ENCODE results near the gene RAE1. TPM values are rescaled to one million over a fixed set of nuclear protein-coding genes. Genes with fewer than 3 reads are reported as not detected.

The RAE1 gene
- total and polyA plus RNA-seq, 2 experiments from 2014 or later: 35.8 to 43.3 TPM

- Histone ChIP-seq H3K4me1 (ENCODE audit: insufficient read depth) (no peaks in the 10 kb centered on the region), H3K9me3 (ENCODE audit: low read depth) (no peaks in the 10 kb centered on the region), H3K36me3 (replicated peaks; ENCODE audit: insufficient read depth, low read depth) (no peaks in the 10 kb centered on the region), H3K4me2 (no peak overlapping the region), H3K9me2 (replicated peaks; ENCODE audit: insufficient read depth) (no peaks in the 10 kb centered on the region), H2AFZ (no peak overlapping the region), H3K79me2 (no peaks in the 10 kb centered on the region), H3K27ac (no peak overlapping the region), H3K4me3 (no peak overlapping the region), H3K27me3 (no peaks in the 10 kb centered on the region), H4K20me1 (ENCODE audit: insufficient read depth, poor library complexity, severe bottlenecking) (no peaks in the 10 kb centered on the region)
- TF ChIP-seq CTCF (IDR thresholded peaks at IDR 0.05; ENCODE audit: poor library complexity) (no peak), EZH2phosphoT487 (IDR thresholded peaks at IDR 0.05; ENCODE audit: low read depth, severe bottlenecking, unreplicated experiment) (no peak), EZH2 (IDR thresholded peaks at IDR 0.05; ENCODE audit: borderline replicate concordance) (no peak)
- no peak for DNase-seq (ENCODE audit: low spot score)
- WGBS (ENCODE audit: low lambda C conversion rate, missing lambda C conversion rate): 93% methylated on average over 3 of the region's 3 CpGs
Observed at GRCh38 chr20:57369596-57369995, 18.5 kb downstream of the RAE1 start.

GRCh38 chr20:57370316-57370715 lies 19.3 kb downstream of the RAE1 start:
- no peaks in the 10 kb centered on the region for H3K9me2 ChIP-seq (replicated peaks; ENCODE audit: insufficient read depth)
- H4K20me1 ChIP-seq (ENCODE audit: insufficient read depth, poor library complexity, severe bottlenecking): no peaks in the 10 kb centered on the region
- TF ChIP-seq EZH2 (IDR thresholded peaks at IDR 0.05; ENCODE audit: borderline replicate concordance): no peak
- DNase-seq (ENCODE audit: low spot score): no peak
- WGBS (ENCODE audit: low lambda C conversion rate, missing lambda C conversion rate): 95% methylated on average over 9 of the region's 9 CpGs
- H3K4me2 ChIP-seq: no peak overlapping the region
- H3K79me2 ChIP-seq: no peaks in the 10 kb centered on the region
- no peaks in the 10 kb centered on the region for H3K36me3 ChIP-seq (replicated peaks; ENCODE audit: insufficient read depth, low read depth)
- H3K27me3 ChIP-seq: no peaks in the 10 kb centered on the region
- no peak overlapping the region for H2AFZ ChIP-seq
- no peak overlapping the region for H3K27ac ChIP-seq
- no peaks in the 10 kb centered on the region for H3K4me1 ChIP-seq (ENCODE audit: insufficient read depth)
- no peaks in the 10 kb centered on the region for H3K9me3 ChIP-seq (ENCODE audit: low read depth)
- no peak overlapping the region for H3K4me3 ChIP-seq

- H3K4me1 ChIP-seq (ENCODE audit: insufficient read depth): no peaks in the 10 kb centered on the region
- H3K27ac ChIP-seq: no peak overlapping the region
- no peaks in the 10 kb centered on the region for H3K79me2 ChIP-seq
- H3K9me3 ChIP-seq (ENCODE audit: low read depth): no peaks in the 10 kb centered on the region
- no peaks in the 10 kb centered on the region for H3K27me3 ChIP-seq
- H3K36me3 ChIP-seq (replicated peaks; ENCODE audit: insufficient read depth, low read depth): no peaks in the 10 kb centered on the region
- 97% methylated on average over 4 of the region's 4 CpGs for WGBS (ENCODE audit: low lambda C conversion rate, missing lambda C conversion rate)
- H2AFZ ChIP-seq: no peak overlapping the region
- no peaks in the 10 kb centered on the region for H4K20me1 ChIP-seq (ENCODE audit: insufficient read depth, poor library complexity, severe bottlenecking)
- no peak for TF ChIP-seq EZH2 (IDR thresholded peaks at IDR 0.05; ENCODE audit: borderline replicate concordance)
- no peak for TF ChIP-seq EZH2phosphoT487 (IDR thresholded peaks at IDR 0.05; ENCODE audit: low read depth, severe bottlenecking, unreplicated experiment)
- TF ChIP-seq CTCF (IDR thresholded peaks at IDR 0.05; ENCODE audit: poor library complexity): no peak
- DNase-seq (ENCODE audit: low spot score): no peak
- no peak overlapping the region for H3K4me3 ChIP-seq
- no peaks in the 10 kb centered on the region for H3K9me2 ChIP-seq (replicated peaks; ENCODE audit: insufficient read depth)
- H3K4me2 ChIP-seq: no peak overlapping the region
Observed at GRCh38 chr20:57371363-57371762, 20.3 kb downstream of the RAE1 start.

- Histone ChIP-seq H3K27me3 (no peaks in the 10 kb centered on the region), H2AFZ (no peak overlapping the region), H3K4me2 (no peak overlapping the region), H3K9me2 (replicated peaks; ENCODE audit: insufficient read depth) (no peaks in the 10 kb centered on the region), H3K27ac (no peak overlapping the region), H4K20me1 (ENCODE audit: insufficient read depth, poor library complexity, severe bottlenecking) (no peaks in the 10 kb centered on the region), H3K4me1 (ENCODE audit: insufficient read depth) (no peaks in the 10 kb centered on the region), H3K9me3 (ENCODE audit: low read depth) (no peaks in the 10 kb centered on the region), H3K36me3 (replicated peaks; ENCODE audit: insufficient read depth, low read depth) (no peaks in the 10 kb centered on the region), H3K79me2 (no peaks in the 10 kb centered on the region), H3K4me3 (no peak overlapping the region)
- WGBS (ENCODE audit: low lambda C conversion rate, missing lambda C conversion rate): 94% methylated on average over 9 of the region's 9 CpGs
- no peak for DNase-seq (ENCODE audit: low spot score)
- no peak for TF ChIP-seq CTCF (IDR thresholded peaks at IDR 0.05; ENCODE audit: poor library complexity)
- no peak for TF ChIP-seq EZH2phosphoT487 (IDR thresholded peaks at IDR 0.05; ENCODE audit: low read depth, severe bottlenecking, unreplicated experiment)
- no peak for TF ChIP-seq EZH2 (IDR thresholded peaks at IDR 0.05; ENCODE audit: borderline replicate concordance)
Observed at GRCh38 chr20:57372157-57372556, 21.1 kb downstream of the RAE1 start.
